SK-N-SH treated with all-trans-retinoic acid at 6 μM for 48 hours (cell line): ENCODE results near the gene ACOT7.

Experiments used
- ARNTL ChIP-seq: fragments of 450-650 bp; formaldehyde crosslinking; IDR thresholded peaks from 2 replicates; pipeline ENCODE4 v1.5.0; 2020; ENCODE audit warnings: low read depth, mild to moderate bottlenecking, moderate library complexity, borderline replicate concordance
- GLIS3 ChIP-seq: fragments of 250-450 bp; sonication (Bioruptor Pico); IDR thresholded peaks from 2 replicates; pipeline ENCODE4 v1.5.0; 2020; ENCODE audit warnings: mild to moderate bottlenecking, moderate library complexity
- ISL1 ChIP-seq: fragments of 250-450 bp; sonication (Bioruptor Pico); IDR thresholded peaks from 2 replicates; pipeline ENCODE4 v2.1.2; 2022; ENCODE audit warnings: mild to moderate bottlenecking, moderate library complexity
- OSR1 ChIP-seq: fragments of 250-450 bp; sonication (Bioruptor Pico); IDR thresholded peaks from 2 replicates; pipeline ENCODE4 v1.8.0; 2022; ENCODE audit warnings: moderate library complexity, mild to moderate bottlenecking, inconsistent platforms
- PPARA ChIP-seq: fragments of 250-450 bp; sonication (Bioruptor Pico); IDR thresholded peaks from 2 replicates; pipeline ENCODE4 v1.5.0; 2020; ENCODE audit warnings: mild to moderate bottlenecking, borderline replicate concordance
- RARB ChIP-seq: fragments of 250-450 bp; sonication (Bioruptor Pico); IDR thresholded peaks from 2 replicates; pipeline ENCODE4 v1.8.0; 2021; ENCODE audit warnings: mild to moderate bottlenecking, moderate library complexity
- TCF4 ChIP-seq: fragments of 250-450 bp; sonication (Bioruptor Pico); IDR thresholded peaks from 2 replicates; pipeline ENCODE4 v1.8.0; 2021; ENCODE audit warnings: mild to moderate bottlenecking, moderate library complexity, borderline replicate concordance
- ZFP3 ChIP-seq: fragments of 250-450 bp; sonication (Bioruptor Pico); IDR thresholded peaks from 2 replicates; pipeline ENCODE4 v1.5.0; 2020; ENCODE audit warnings: mild to moderate bottlenecking, moderate library complexity
- ZNF565 ChIP-seq: fragments of 450-650 bp; formaldehyde crosslinking; conservative IDR thresholded peaks from 2 replicates; pipeline ENCODE4 v1.5.0; 2020; ENCODE audit warnings: low read depth, mild to moderate bottlenecking, moderate library complexity
- ZNF70 ChIP-seq: fragments of 450-650 bp; formaldehyde crosslinking; IDR thresholded peaks from 2 replicates; pipeline ENCODE4 v1.5.0; 2020; ENCODE audit warnings: mild to moderate bottlenecking, moderate library complexity
- TF ChIP-seq, protein P1 (sequence below): fragments of 250-450 bp; sonication (Bioruptor Pico); IDR thresholded peaks from 2 replicates; pipeline ENCODE4 v1.8.0; 2020; ENCODE audit warnings: mild to moderate bottlenecking, moderate library complexity, borderline replicate concordance
- TF ChIP-seq, protein P2 (sequence below): fragments of 250-450 bp; sonication (Bioruptor Pico); IDR thresholded peaks from 2 replicates; pipeline ENCODE4 v1.5.1; 2021; ENCODE audit warnings: mild to moderate bottlenecking, moderate library complexity
- TF ChIP-seq, protein P3 (sequence below): fragments of 250-450 bp; sonication (Bioruptor Pico); IDR thresholded peaks from 2 replicates; pipeline ENCODE4 v1.5.1; 2020; ENCODE audit warnings: low read depth, mild to moderate bottlenecking, moderate library complexity

DNA sequence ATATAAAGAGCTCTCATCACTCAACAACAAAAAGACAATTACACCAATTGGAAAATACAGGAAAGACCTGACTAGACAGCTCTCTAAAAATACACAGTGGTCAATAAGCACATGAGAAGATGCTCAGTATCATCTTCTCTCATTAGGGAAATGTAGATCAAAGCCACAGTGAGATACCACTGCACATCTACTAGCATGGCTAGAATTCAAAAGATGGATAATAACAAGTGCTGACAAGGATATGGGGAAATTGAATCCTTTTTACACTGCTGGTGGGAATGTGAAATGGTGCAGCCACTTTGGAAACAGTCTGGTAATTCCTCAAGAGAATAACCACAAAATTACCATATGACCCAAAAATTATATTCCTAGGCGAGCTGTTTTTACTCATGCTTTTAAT lies 9.4 kb downstream of the ACOT7 start:
- TF ChIP-seq ZNF70 (CRISPR knock-in tag): no peak
- no peak for TF ChIP-seq ISL1
- TF ChIP-seq, protein P1, sequence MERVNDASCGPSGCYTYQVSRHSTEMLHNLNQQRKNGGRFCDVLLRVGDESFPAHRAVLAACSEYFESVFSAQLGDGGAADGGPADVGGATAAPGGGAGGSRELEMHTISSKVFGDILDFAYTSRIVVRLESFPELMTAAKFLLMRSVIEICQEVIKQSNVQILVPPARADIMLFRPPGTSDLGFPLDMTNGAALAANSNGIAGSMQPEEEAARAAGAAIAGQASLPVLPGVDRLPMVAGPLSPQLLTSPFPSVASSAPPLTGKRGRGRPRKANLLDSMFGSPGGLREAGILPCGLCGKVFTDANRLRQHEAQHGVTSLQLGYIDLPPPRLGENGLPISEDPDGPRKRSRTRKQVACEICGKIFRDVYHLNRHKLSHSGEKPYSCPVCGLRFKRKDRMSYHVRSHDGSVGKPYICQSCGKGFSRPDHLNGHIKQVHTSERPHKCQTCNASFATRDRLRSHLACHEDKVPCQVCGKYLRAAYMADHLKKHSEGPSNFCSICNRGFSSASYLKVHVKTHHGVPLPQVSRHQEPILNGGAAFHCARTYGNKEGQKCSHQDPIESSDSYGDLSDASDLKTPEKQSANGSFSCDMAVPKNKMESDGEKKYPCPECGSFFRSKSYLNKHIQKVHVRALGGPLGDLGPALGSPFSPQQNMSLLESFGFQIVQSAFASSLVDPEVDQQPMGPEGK (CRISPR knock-in tag): no peak
- TF ChIP-seq TCF4 (CRISPR knock-in tag): no peak
- TF ChIP-seq ARNTL (CRISPR knock-in tag): no peak
- TF ChIP-seq, protein P2, sequence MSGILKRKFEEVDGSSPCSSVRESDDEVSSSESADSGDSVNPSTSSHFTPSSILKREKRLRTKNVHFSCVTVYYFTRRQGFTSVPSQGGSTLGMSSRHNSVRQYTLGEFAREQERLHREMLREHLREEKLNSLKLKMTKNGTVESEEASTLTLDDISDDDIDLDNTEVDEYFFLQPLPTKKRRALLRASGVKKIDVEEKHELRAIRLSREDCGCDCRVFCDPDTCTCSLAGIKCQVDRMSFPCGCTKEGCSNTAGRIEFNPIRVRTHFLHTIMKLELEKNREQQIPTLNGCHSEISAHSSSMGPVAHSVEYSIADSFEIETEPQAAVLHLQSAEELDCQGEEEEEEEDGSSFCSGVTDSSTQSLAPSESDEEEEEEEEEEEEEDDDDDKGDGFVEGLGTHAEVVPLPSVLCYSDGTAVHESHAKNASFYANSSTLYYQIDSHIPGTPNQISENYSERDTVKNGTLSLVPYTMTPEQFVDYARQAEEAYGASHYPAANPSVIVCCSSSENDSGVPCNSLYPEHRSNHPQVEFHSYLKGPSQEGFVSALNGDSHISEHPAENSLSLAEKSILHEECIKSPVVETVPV (CRISPR knock-in tag): no peak
- TF ChIP-seq ZNF565 (CRISPR knock-in tag): no peak
- TF ChIP-seq, protein P3, sequence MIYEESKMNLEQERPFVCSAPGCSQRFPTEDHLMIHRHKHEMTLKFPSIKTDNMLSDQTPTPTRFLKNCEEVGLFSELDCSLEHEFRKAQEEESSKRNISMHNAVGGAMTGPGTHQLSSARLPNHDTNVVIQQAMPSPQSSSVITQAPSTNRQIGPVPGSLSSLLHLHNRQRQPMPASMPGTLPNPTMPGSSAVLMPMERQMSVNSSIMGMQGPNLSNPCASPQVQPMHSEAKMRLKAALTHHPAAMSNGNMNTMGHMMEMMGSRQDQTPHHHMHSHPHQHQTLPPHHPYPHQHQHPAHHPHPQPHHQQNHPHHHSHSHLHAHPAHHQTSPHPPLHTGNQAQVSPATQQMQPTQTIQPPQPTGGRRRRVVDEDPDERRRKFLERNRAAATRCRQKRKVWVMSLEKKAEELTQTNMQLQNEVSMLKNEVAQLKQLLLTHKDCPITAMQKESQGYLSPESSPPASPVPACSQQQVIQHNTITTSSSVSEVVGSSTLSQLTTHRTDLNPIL (CRISPR knock-in tag): no peak
- no peak for TF ChIP-seq PPARA
- TF ChIP-seq ZFP3 (CRISPR knock-in tag): no peak
- TF ChIP-seq GLIS3 (CRISPR knock-in tag): no peak
- no peak for TF ChIP-seq RARB
- no peak for TF ChIP-seq OSR1 (CRISPR knock-in tag)
